HG03159 (cell line): ENCODE results near the gene ABHD17C.
"Not testable (repeated sequence)": the region's sequence is repeated elsewhere in the genome, so short reads cannot be mapped to it uniquely, and the experiment has no call there.

Source experiments
- ATAC-seq: cut with Tn5 transposase; IDR thresholded peaks from one replicate; pipeline ENCODE4 v1.9.1; 2021; ENCODE audit warnings: mild to moderate bottlenecking, moderate library complexity; ENCODE audit not compliant: unreplicated experiment

The ABHD17C gene

DNA sequence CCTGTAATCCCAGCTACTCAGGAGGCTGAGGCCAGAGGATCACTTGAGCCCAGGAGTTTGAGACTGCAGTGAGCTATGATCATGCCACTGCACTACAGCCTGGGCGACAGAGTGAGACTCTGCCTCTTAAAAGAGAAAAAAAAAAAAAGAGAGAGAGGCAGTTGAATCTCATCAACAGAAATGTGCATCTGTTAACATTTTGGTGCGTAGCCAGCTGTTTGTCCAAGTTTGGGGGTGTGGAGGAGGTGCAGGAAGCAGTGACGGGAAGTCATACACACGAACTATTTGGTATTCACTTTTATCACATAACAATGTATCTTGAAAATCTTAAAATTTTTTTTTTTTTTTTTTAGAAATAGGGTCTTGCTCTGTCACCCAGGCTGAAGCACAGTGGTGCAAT, 65.8 kb downstream of the ABHD17C start:
- ATAC-seq: no peak

DNA sequence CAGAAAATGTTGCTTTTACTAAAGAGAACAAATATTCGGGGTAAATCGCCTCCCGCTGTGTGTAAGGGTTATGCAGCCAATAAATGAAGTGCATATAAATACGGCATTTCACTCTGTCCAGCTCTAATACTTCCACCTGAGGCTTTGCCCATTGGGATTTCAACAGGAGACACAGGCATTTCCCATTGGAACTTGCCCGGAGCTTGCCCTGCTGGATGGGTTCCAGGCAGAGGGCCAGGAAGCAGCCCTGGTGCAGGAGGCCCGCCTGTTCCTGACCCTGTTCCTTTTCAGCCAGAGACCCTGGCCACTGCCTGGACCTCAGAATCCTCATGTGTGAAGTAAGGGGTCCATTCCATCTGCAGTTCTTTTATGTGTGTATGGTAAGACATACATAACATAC, 66.6 kb downstream of the ABHD17C start:
- ATAC-seq: no peak

DNA sequence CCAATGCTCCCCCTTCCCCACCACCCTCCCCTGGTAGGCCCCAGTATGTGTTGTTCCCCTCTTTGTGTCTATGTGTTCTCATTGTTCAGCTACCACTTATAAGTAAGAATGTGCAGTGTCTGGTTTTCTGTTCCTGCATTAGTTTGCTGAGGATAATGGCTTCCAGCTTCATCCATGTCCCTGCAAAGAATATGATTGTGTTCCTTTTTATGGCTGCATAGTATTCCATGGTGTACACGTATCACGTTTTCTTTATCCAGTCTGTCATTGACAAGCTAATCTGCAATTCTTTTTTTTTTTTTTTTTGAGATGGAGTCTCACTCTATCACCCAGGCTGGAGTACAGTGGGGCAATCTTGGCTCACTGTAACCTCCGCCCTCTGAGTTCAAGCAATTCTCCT, 68.1 kb downstream of the ABHD17C start:
- not testable (repeated sequence) for ATAC-seq

DNA sequence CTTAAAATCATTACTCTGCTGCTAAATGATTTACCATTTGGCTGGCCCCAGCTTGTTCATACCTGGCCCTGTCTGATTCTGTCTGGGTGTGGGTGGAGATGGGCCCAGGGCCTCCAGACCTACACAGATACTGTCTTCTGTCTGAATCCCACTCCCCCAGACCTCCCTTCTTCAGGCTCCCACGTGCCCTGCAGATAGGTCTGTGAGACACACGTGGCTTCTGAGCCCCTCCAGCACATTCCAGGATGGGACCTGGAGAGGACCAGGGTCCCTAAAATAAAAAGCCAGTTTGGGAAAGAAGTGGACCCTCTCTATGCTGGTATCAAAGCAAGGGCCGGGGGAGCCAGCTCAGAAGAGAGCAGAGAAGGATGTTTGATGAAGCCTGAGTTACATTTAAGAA, 69.4 kb downstream of the ABHD17C start:
- no peak for ATAC-seq

DNA sequence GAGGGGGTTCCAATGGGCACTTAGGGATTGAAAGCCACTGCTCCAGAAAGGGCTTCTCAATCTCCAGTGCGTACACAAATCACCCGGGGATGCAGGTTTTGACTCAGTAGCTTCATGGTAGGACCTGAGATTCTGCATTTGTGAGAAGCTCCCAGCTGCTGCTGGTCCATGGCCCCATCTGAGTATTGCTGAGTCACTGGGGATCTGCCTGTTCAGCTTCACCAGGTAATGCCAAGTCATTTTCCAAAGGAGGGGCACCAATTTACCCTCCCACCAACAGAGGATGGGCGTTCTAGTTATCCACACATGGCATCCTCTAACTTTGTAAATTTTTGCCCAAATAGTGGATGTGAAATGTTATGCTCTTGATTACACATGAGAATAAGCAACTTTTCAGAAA, 71.2 kb downstream of the ABHD17C start:
- ATAC-seq: no peak

DNA sequence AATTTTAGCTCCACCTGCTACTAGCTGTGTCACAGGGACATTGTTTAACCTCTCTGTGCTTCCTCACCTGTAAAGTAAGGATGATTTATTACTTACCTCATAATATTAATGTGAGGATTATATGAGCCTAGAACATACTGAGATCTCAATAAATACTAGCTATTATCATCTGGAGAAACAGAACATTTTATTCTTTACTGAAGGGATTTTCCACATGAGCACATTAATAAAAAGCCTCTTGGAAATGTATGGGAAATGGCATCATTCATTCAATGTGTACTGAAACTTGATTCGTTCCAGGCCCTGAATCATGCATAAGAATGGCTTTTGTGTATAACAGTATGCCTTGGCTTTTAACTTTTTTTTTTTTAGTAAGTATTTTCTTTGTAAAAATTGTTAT, 73.0 kb downstream of the ABHD17C start:
- no peak for ATAC-seq

DNA sequence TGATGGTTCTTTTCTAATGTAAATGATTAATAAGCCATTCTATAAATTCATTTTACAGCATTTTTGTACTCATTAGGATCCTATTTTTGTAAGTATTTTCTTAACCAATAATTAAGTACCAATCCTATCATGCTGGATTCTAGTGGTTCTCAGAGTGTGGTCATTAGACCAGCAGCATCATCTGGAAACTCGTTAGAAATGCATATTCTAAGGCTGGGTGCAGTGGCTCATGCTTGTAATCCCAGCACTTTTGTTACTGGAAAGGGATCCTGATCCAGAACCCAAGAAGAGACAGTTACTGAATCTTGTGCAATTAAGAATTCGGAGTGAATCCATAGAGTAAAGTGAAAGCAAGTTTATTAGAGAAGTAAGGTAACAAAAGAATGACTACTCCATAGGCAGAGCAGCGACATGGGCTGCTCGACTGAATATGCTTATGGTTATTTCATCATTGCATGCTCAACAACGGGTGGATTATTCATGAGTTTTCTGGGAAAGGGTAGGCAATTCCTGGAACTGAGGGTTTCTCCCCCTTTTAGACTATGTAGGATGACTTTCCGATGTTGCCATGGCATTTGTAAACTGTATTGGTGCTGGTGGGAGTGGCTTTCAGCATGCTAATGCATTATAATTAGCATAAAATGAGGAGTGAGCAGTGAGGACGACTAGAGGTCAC, 74.2 kb downstream of the ABHD17C start:
- ATAC-seq: no peak

DNA sequence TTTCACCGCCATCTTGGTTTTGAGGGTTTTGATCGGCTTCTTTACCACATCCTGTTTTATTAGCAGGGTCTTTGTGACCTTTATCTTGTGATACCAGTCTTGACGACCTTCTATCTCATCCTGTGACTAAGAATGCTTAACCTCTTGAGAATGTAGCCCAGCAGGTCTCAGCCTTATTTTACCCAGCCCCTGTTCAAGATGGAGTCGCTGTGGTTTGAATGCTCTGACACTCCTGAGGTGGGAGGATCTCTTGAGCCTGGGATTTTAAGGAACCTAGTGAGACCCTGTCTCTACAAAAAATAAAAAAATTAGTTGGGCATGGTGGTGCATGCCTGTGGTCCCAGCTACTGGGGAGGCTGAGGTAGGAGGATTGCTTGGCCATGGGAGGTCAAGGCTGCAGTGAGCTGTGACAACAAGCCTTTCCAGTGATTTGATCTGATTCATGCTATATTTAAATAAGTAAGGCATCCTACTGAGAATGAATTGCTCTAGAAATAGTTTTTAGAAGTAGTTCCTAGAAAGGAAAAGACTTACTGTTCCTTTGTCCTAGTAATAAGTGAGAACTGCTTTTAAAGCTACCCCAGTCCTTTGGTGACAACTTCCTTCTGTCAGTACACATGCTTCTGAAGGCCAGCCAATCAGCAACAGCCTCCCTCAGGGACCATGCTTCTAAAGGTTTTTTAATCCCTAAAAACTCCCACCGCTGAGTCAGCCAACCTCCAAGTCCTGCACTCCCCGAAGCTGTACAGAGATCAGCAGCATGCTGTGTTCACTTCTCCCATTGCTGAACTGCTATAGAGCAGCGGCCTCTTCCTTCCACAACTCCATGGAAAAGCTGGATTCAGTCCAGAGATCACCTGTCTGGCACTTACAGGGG, 75.0 kb downstream of the ABHD17C start:
- ATAC-seq: no peak

DNA sequence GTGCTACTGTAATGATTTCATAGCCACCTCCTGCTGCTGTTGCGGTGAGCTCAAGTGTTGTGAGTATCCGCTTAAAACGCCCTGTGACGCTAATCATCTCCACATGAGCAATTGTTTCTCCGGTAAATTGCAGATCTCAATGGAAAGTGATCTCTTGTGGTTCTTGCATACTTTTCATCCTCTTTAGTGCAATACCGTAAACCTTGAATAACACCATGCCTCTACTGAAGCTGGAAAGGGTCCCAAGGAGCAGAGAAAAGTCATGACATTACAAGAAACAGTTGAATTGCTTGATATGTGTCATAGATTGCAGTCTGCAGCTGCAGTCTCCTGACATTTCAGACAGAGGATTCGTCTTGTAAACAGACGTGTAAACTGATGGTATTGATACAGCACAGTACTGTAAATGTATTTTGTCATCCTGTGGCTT, 78.0 kb downstream of the ABHD17C start:
- no peak for ATAC-seq

DNA sequence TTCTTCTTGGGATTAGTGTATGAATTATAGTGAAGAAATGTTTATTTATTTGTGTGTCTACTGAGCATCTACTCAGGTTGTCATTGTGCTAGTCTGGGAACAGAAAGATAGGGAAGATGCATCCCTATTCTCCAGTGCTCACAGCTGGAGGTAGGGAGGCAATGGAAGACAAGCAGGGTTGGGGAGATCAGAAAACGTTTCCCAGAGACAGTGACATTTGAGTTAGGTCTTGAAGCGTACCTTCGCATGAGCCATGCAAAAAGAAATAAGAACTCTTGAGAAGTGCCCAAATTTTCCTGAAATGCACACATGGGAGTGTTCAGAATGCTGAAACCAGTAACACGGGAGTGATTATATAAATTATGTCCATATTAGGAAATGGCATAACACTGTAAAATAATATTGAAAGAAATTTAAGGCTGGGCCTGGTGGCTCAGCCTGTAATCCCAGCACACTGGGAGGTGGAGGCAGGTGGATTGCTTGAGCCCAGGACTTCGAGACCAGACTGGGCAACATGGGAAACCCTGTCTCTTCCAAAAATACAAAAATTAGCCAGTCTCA, 78.8 kb downstream of the ABHD17C start:
- ATAC-seq: no peak

DNA sequence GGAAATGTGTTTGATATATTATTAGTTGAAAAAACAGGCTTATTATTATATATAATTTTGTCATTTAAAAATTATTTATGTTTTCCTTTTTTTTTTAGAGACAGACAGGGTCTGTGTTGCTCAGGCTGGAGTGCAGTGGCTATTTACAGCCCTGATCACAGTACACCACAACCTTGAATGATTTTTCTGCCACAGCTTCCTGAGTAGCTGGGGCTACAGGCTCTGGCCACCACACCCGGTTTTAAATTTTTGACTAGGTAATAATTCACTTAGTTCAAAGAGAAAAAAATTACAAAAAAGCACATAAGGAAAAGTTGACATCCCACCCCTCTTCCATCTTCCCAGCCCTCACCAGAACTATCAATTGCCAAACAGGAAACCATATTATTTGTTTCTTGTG, 79.4 kb downstream of the ABHD17C start:
- ATAC-seq: no peak

DNA sequence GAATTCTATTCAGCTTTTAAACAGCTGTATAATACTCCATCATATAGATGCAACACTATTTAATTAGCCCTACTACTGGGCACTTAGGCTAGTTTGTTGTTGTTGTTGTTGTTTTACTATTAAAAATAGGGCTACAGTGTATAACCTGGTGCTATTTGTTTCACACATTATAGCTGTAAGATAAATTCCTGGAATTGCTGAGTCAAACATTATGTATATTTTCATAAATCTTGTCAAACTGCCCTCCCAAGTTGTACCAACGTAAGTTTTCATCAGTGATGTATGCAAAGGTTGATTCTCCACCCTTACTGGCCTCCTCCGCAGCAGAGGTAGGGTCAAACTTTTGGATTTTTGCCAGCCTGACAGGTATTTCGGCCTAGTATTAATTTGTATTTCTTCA, 80.2 kb downstream of the ABHD17C start:
- ATAC-seq: no peak

DNA sequence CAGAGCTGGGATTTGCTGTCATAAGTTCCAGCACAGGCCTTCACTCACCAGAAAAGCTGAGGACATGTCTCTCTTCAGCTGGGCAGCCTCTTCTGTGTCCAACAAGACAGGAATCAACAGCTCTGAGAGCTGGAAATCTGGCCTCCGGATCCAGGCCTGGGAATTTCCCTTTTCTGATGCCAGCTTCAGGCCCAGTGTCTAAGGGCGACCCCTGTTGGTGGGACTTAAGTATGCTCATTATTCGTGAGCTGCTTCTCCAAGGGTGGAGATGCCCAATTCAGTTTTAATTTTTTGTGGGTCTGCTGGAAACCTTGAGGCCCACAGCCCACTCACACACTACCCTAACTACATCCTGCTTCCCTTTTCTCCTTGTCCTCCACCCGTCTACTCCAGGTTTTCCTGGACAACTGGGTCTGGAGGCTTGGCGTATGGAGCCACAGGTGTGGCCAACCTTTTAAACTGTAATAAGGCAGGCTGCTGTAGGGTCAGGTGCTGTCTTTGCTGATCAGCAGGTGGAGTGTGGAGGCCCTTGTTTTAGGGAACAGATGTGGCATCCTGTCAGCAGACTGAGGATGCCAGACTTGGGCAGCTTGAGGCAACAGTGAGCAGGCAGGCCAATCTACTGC, 81.4 kb downstream of the ABHD17C start:
- no peak for ATAC-seq

DNA sequence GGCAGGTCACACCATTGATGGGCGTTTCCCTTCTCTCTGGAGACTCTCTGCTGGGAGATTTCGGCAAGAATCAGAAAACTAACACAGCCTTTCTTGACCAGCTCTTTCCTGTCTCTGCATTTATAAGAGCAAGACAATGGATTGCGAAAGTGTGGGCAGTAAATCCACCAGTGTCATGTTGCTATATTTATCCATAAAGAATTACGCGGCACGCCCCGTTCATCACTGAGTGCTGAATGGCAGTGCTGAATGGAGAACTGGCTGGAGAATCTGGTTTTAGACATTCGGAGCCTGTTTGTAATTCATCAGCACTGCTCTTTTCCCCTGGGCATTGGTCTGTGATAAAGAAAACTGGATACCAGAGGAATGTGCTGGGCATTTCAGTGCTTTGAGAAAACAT, 82.0 kb downstream of the ABHD17C start:
- no peak for ATAC-seq

DNA sequence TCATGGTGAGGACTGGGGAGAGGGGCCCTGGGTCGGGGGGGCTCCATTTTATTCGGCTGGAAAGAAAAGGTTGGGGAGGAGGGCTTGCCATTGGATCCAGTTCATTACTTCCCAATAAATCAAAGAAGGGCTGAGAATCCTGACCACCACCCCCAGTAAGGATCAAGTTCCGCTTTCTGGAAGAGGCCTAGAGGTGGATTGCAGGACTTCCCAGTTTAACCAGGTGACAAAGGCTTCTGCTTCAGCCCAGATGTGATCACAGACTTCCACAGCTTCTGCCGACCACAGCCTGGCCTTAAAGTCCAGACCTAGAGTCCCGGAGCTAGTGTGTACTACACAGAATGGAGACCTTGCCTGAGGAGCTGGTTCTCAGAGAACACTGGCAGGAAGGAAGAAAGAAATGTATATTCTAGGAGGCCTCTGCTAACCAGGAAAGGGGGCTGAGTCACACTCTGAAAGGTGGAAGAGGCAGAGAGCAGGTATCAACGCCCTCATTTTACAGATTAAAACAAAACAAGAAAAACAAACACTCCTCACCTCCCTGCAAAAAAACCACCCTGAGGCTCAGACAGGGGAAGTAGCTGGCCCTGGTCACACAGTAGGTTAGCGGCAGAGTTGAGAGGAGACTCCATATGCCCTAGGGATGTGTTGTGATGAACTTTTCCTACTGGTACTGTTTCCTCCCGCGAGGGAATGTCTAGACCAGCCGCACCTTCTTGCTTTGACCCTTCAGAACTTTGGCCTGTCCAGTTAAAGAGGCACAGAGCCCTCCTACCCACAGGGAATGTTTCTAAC, 82.9 kb downstream of the ABHD17C start:
- ATAC-seq: no peak

DNA sequence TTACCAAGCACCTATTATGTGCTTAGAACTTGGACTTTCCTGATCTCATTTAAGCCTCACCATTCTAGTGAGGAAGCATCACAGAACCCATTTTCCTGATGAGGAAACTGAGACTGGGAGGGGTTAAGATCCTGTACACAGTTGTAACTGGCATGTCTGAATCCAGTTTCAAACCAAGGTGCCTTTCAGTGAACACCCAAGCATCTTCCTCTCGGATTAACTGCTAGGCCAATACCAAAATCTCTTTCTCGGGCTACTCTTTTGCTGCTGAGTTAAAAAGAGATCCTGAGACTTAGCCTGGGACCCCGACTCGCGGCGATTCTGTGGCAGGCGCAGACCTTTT, 83.5 kb downstream of the ABHD17C start:
- no peak for ATAC-seq

DNA sequence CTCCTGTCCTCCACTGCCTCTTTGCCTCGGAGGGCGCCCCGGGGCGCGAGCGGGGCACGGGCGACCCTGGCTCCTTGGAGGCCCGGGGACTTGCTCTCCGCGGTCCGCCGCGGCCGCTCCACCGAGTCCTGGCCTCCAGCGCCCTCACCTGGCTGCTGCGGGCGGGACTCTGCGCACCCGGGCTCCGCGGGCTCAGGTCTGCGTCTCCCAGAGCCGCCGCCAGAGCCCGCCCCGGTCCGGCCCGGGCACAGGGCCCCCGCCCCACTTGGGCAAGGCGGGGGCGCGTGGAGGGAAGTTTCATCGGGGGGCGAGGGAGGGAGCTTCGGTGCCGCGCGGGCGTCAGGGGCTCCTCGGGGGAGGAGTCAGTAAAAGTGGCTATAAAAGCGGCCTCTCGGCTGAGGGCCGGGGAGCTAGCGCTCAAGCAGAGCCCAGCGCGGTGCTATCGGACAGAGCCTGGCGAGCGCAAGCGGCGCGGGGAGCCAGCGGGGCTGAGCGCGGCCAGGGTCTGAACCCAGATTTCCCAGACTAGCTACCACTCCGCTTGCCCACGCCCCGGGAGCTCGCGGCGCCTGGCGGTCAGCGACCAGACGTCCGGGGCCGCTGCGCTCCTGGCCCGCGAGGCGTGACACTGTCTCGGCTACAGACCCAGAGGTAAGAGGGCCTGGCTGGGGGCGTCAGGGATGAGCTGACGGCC, 84.0 kb downstream of the ABHD17C start, which contains the start of gene CEMIP:
Gene CEMIP, plus strand, starts transcription at position 407 of the 694 bp plus-strand sequence. CDS start 94,510 bp downstream, outside the sequence.
- ATAC-seq: no peak

DNA sequence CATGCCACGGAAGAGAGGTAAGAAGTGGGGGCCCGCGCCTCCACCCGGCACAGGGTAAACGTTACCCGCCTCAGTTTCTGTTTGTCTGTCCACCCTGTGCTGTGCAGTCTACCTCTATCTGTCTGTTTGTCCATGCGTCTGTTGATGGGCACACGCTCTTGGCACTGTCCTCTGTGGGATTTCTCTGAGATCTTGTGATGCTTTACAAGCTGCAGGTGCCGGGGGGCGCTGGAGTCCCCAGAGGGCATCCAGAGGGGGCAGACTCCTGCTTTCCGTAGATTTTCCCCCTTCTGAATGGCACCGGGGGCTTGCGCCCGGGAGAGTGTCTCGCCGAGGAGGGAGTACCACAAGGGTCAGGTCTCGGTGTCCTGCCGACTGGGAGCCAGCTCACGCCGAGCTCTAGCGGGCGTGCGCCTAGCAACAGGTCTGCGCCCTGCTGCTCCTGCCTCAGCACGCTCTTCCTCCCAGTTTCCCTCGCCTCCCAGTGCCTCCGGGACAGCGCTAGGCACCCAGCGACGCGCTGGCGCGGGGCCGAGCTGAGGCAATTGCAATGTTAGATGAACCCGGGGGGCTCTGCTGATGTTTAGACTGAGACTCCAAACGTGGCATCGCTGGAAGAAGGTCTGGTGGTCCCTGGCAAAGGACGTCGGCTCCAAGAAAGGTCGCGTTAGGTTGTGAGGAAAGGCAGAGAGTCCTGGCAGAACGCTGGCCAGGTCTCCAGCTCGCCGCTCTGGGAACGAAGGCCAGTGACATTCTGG, 84.7 kb downstream of the ABHD17C start:
- ATAC-seq: no peak

DNA sequence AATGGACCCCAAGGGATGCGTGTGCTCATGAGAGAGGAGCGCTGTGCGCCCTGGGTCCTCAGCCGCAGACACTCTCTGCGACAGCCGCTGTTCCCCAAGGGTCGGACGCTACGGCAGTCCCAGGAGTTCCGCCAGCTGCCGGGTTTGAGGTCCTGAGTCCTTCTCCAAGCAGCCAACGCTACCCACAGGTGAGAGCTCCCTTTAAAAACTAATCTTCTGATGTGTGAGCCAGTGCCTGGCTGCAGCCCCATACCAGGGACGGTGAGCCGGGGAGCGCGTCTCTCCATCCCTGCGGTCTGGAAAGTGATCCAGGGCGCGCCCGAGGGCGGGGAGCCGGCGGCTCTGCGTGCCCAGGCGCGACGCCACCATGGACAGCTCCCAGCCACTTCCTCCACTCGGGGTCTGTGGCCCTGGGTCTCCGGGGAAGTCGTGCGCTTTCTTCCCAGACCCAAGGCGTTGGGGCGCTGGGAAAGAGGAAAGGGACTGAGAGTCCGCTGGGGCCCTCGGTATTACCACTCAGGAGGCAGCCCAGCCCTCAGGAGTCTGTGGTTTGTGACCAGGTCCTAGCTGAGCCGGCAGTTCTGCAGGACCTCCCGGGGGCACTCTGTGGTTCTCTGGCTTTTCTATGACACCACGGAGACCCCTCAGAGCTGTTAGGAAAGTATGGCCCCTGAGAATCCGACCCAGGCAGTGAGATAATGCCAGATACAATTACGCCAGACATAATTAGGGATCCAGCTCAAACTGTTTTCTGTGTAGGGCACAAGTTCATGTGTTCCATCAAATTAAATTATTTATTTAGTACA, 85.5 kb downstream of the ABHD17C start:
- no peak for ATAC-seq
